Fibroblast of upper back skin (primary cell): Measurements from ENCODE around the gene ZNF660.
A peak's percentile ranks its signal among the peaks of the same experiment; 100 is the strongest.

Source experiments
- DNase-seq: peaks from one replicate; pipeline ENCODE4 v3.0.0-alpha.2; 2013

Gene ZNF660

GRCh38 chr3:44642337-44642736 lies 57.6 kb downstream of the ZNF660 start:
- DNase-seq = no peak

GRCh38 chr3:44643024-44643423 lies 58.3 kb downstream of the ZNF660 start:
- DNase-seq = no peak

- DNase-seq = no peak
Observed at GRCh38 chr3:44647771-44648170, 63.0 kb downstream of the ZNF660 start.

- DNase-seq = peak; percentile 87
Observed at GRCh38 chr3:44648564-44649229, 63.9 kb downstream of the ZNF660 start, which contains the start of gene ZNF35. TSS of gene ZNF35 (plus strand) at chr3:44648732. CDS start at chr3:44651068, 2,336 bp downstream.
